Gastroesophageal sphincter (tissue), 3 donors: Measurements from ENCODE around the gene GON4L.

Experiments
- CTCF ChIP-seq, 4 experiments: fragments of 200-600 bp in 2 of 4; fragments of 450-650 bp in 2 of 4; sonication (generic) in 1 of 4; IDR thresholded peaks; one replicate each; pipeline ENCODE4 v1.5.1; 2017 to 2019; ENCODE audit warnings: antibody characterized with exemption in 4 of 4, mild to moderate bottlenecking in 2 of 4, moderate library complexity in 2 of 4
- POLR2AphosphoS5 ChIP-seq: sonication (generic); formaldehyde crosslinking; IDR thresholded peaks from one replicate; pipeline ENCODE4 v1.6.1; 2017; ENCODE audit warnings: antibody characterized with exemption

GRCh38 chr1:155882766-155883165, 25.8 kb upstream of the GON4L start:
- TF ChIP-seq CTCF (IDR thresholded peaks at IDR 0.05) (no peak), POLR2AphosphoS5 (no peak)
